SKM-1 (cell line): ENCODE measurements around the gene TBX4.

Source experiments
- DNase-seq: peaks from one replicate; lab custom pipeline; 2025; ENCODE audit not compliant: unreplicated experiment; lab: John Stamatoyannopoulos, UW

Gene TBX4

GRCh38 chr17:61452301-61453290, at the start of gene TBX4:
Gene TBX4 (plus strand): TSS chr17:61452422. CDS start chr17:61456491, 4,069 bp downstream.
- DNase-seq: no peak

GRCh38 chr17:61402978-61403800, 49.0 kb upstream of the TBX4 start:
- DNase-seq: no peak

DNA sequence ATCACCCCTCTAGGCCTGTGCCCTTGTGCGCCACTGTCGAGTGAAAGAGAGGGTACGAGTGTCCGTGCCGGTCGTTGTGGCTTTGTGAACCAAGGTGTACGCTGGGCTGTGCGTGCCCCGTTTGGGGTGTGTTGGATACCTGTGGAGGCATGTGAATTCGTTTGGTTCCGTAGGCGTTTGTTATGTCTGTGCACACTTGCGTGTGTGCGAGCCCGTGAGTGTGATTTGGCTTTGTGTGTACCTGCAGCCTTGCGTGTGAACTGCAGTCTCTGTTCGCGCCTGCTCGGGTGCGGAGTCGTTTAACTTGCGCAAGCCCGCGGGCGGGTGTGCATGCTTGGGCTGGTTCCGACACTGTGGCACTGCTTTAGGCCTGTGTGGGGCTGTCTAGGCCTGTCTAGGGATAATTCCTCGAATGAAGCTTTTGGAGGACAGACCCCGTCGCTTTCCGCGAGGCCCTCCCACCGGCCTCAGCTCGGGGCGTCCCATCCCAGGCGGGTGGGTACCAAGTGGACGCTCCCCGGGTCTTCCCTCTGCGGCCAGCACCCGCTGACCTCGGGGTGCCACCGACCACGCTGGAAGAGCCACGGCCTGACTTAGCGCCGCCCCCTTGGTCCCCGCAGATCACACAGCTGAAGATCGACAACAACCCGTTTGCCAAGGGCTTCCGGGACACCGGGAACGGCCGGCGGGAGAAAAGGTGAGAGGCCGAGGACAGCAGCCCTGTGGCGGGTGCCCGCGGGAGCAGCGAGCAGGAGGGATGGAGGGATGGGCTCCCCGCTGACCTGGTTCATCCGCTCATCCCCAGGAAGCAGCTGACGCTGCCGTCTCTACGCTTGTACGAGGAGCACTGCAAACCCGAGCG, 48.2 kb upstream of the TBX4 start:
- DNase-seq: no peak

GRCh38 chr17:61404663-61404912, 47.6 kb upstream of the TBX4 start:
- no peak for DNase-seq

DNA sequence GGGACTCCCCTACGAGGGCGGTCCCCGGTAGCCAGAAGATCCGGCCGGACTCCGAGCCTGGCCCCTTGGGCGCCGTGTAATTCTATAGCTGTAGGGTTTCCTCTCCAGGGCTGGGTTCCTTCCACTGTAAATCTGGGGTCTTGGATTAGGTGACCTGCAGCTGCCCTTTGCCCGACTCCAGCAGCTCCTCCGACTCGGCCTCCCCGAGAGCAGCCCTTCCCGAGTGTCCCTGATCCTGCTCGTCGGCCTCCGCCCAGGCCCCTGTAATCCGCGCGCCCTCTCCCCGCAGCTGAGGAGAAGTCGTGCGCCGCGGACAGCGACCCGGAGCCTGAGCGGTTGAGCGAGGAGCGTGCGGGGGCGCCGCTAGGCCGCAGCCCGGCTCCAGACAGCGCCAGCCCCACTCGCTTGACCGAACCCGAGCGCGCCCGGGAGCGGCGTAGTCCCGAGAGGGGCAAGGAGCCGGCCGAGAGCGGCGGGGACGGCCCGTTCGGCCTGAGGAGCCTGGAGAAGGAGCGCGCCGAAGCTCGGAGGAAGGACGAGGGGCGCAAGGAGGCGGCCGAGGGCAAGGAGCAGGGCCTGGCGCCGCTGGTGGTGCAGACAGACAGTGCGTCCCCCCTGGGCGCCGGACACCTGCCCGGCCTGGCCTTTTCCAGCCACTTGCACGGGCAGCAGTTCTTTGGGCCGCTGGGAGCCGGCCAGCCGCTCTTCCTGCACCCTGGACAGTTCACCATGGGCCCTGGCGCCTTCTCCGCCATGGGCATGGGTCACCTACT, 47.1 kb upstream of the TBX4 start:
- no peak for DNase-seq

GRCh38 chr17:61405686-61406536, 46.3 kb upstream of the TBX4 start:
- DNase-seq: no peak

DNA sequence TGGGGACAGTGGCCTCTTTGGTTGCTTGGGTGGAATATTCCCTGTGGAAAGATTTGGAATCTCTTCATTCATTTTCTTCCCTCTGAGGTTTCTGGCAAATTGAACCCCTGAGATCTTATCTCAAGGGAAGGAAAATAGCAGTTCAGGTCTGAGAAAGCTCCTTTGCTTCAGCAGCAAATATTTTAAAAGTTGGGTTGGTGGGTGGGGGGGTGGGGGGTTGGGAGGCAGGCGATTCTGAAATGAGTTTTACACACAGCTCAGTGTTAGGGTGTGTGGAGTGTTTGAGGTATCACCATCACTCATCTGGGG, 45.7 kb upstream of the TBX4 start:
- no peak for DNase-seq

- DNase-seq: no peak
Observed at GRCh38 chr17:61406971-61407911, 45.0 kb upstream of the TBX4 start.

GRCh38 chr17:61408151-61409041, 43.8 kb upstream of the TBX4 start:
- no peak for DNase-seq

GRCh38 chr17:61409301-61410112, 42.7 kb upstream of the TBX4 start:
- DNase-seq: peak; percentile 49

GRCh38 chr17:61410141-61411010, 41.8 kb upstream of the TBX4 start:
- no peak for DNase-seq

- DNase-seq: no peak
Observed at GRCh38 chr17:61411011-61411260, 41.3 kb upstream of the TBX4 start.

DNA sequence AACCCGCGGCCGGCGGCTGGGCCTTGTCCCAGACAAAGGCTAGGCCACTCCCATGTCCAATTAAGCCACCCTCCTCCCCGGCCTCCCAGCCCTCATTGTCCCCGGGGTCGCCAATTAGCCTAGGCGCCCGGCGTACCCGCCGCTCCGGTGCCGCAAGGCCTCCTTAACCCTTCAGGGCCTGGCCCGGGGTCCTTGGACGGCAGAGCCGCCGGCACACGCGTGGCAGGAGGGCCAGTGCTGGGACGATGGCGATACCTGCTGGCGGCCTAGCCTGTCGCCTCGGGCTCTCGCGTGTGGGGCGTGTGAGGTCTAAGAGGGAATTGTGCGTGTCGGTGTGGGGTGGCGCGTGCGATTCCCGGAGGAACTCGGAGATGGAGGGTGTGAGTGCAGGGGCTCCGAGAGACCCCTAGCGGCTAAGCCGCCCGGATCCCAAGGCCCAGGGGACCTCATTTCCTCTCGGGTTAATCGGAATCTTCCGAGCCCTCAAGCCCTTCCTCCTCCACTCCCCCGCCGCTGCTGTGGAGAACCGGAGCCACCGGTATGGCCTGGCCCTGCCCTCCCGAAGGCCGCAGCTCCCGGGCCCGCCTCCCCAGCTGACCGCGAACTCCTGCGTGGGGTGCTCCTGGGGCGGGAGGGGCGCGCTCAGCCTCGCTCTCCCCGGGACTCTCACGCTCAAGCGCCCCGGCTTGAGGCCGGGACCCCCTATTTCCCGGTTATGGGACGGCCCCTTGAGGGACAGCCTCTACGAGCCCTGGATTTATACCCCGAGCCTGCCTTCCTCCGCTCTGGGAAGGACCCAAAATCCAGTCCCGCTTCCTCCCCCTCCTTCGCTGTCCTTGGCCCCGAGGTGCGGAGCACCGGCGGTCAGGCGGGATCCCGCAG, 40.7 kb upstream of the TBX4 start:
- no peak for DNase-seq

DNA sequence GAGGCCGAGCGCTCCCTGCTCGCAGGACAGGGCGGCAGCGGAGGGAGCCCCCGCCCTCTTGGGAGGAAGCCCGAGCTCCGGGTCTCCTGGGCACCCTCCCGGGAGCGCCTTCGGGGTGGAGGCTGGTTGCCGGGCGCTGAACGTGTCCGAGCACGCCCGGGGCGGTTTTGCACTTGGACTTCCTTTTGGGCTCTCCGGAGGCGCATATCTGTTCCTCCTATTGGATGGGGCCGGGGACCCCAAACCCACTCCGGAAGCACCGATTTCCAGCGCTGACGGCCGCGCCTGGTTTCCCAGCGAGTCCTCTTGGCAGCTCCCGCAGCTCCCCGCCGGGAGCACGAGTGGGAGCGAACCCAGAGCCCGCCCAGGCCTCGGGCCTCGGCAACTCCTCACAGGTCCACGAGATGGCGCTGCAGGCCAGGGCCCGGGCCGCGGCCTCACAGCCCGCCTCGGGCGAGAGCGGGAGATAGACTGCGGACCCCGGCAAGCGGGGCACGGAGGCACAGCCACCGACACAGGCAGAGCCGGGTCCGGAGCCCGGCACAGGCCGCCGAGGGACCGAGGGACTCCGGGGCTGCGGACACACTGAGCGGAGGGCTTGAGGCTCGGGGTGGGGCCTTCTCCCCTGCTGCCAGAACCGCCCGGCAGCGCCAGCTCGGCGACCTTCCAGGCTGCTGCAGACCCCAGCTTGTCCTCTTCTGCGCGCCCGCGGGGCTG, 39.9 kb upstream of the TBX4 start:
- peak; percentile 61 for DNase-seq
